Measurements from ENCODE around the gene MAP3K7.

DNA sequence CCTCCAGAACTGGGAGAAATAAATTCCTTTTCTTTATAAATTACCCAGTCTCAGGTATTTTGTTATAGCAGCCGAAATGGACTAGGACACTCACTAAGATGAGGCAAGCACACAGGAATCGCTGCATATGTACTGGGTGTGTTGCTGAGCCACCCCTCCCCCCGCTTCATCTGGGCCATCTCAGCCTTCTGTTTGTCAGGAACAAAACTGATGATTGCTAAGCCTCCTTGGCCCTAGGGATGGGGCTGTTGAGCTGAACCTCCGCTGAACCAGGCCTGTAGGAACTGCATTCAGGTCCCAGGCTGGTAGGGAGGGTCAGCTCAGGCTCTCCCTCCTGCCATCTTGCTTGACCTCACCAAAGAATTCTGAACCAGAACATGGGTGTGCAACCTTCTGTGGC lies 108.6 kb downstream of the MAP3K7 start:
- TF ChIP-seq, protein P1, sequence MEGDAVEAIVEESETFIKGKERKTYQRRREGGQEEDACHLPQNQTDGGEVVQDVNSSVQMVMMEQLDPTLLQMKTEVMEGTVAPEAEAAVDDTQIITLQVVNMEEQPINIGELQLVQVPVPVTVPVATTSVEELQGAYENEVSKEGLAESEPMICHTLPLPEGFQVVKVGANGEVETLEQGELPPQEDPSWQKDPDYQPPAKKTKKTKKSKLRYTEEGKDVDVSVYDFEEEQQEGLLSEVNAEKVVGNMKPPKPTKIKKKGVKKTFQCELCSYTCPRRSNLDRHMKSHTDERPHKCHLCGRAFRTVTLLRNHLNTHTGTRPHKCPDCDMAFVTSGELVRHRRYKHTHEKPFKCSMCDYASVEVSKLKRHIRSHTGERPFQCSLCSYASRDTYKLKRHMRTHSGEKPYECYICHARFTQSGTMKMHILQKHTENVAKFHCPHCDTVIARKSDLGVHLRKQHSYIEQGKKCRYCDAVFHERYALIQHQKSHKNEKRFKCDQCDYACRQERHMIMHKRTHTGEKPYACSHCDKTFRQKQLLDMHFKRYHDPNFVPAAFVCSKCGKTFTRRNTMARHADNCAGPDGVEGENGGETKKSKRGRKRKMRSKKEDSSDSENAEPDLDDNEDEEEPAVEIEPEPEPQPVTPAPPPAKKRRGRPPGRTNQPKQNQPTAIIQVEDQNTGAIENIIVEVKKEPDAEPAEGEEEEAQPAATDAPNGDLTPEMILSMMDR (IDR thresholded peaks at IDR 0.05; ENCODE audit: poor library complexity): no peak
- TF ChIP-seq EZH2 (IDR thresholded peaks at IDR 0.05; ENCODE audit: borderline replicate concordance): no peak

Data from hepatocyte (in vitro differentiated cells).